22Rv1 (cell line): ENCODE results near the gene GATAD2B.
"Not testable (repeated sequence)": the region's sequence is repeated elsewhere in the genome, so short reads cannot be mapped to it uniquely, and the experiment has no call there.

Source experiments
- CTCF ChIP-seq: fragments of 450-650 bp; IDR thresholded peaks from 2 replicates; pipeline ENCODE4 v1.5.1; 2017; ENCODE audit warnings: mild to moderate bottlenecking
- ZFX ChIP-seq: fragments of 450-650 bp; IDR thresholded peaks from 2 replicates; pipeline ENCODE4 v1.6.1; 2017; ENCODE audit warnings: antibody characterized with exemption, borderline replicate concordance

GRCh38 chr1:153840774-153841173 is 82.0 kb downstream of the GATAD2B start:
- TF ChIP-seq CTCF, ZFX: not testable (repeated sequence)
